Ramos (cell line): ENCODE data around the gene GATA1.

Source experiments
- in situ Hi-C: fragments of 300-500 bp; cut with MboI; formaldehyde crosslinking; loops from one replicate; pipeline ENCODE4 v1.14.3; 2022; ENCODE audit warnings: low sequenced_read_pairs; ENCODE audit not compliant: unreplicated experiment

The GATA1 gene

GRCh38 chrX:48839686-48840085, 53.3 kb downstream of the GATA1 start:
- in situ Hi-C loops = no loop called here
